Kidney glomerular epithelial cell (primary cell): ENCODE results near the gene CCDC127.
"Not testable (repeated sequence)": the region's sequence is repeated elsewhere in the genome, so short reads cannot be mapped to it uniquely, and the experiment has no call there.

Experiments used
- DNase-seq: peaks from one replicate; lab custom pipeline; 2025; lab: John Stamatoyannopoulos, UW

CCDC127 gene

GRCh38 chr5:217494-218456 is at the start of gene CCDC127, which contains the start of gene SDHA:
CCDC127 (minus strand) TSS chr5:218153; CDS start chr5:216849, 1,304 bp downstream.
SDHA (plus strand) TSS chr5:218320; CDS start chr5:218356, 36 bp downstream.
- peak; percentile 85 for DNase-seq

- no peak for DNase-seq
Observed at GRCh38 chr5:267716-268115, 49.8 kb upstream of the CCDC127 start.

GRCh38 chr5:266311-267026 is 48.5 kb upstream of the CCDC127 start:
- DNase-seq: not testable (repeated sequence)

GRCh38 chr5:264338-264737 is 46.4 kb upstream of the CCDC127 start:
- no peak for DNase-seq

GRCh38 chr5:263275-263974 is 45.5 kb upstream of the CCDC127 start:
- peak; percentile 91 for DNase-seq

GRCh38 chr5:257148-257547 is 39.2 kb upstream of the CCDC127 start:
- no peak for DNase-seq

- DNase-seq: not testable (repeated sequence)
Observed at GRCh38 chr5:256347-256746, 38.4 kb upstream of the CCDC127 start.

- DNase-seq: not testable (repeated sequence)
Observed at GRCh38 chr5:255116-255515, 37.2 kb upstream of the CCDC127 start.

GRCh38 chr5:254322-254721 is 36.4 kb upstream of the CCDC127 start:
- not testable (repeated sequence) for DNase-seq

GRCh38 chr5:252546-252945 is 34.6 kb upstream of the CCDC127 start:
- no peak for DNase-seq

- not testable (repeated sequence) for DNase-seq
Observed at GRCh38 chr5:251975-252374, 34.0 kb upstream of the CCDC127 start.

- not testable (repeated sequence) for DNase-seq
Observed at GRCh38 chr5:251538-251937, 33.6 kb upstream of the CCDC127 start.

- DNase-seq: not testable (repeated sequence)
Observed at GRCh38 chr5:251016-251415, 33.1 kb upstream of the CCDC127 start.

GRCh38 chr5:250396-250795 is 32.4 kb upstream of the CCDC127 start:
- not testable (repeated sequence) for DNase-seq

GRCh38 chr5:245717-246116 is 27.8 kb upstream of the CCDC127 start:
- DNase-seq: not testable (repeated sequence)

GRCh38 chr5:243683-244367 is 25.9 kb upstream of the CCDC127 start:
- not testable (repeated sequence) for DNase-seq

- DNase-seq: not testable (repeated sequence)
Observed at GRCh38 chr5:241045-241669, 23.2 kb upstream of the CCDC127 start.

GRCh38 chr5:240550-240949 is 22.6 kb upstream of the CCDC127 start:
- DNase-seq: not testable (repeated sequence)

GRCh38 chr5:237931-238330 is 20.0 kb upstream of the CCDC127 start:
- DNase-seq: not testable (repeated sequence)

GRCh38 chr5:235527-235926 is 17.6 kb upstream of the CCDC127 start:
- not testable (repeated sequence) for DNase-seq

GRCh38 chr5:234450-234849 is 16.5 kb upstream of the CCDC127 start:
- no peak for DNase-seq
